Osteoblast (primary cell): ENCODE measurements around the gene NEGR1. TPM values are rescaled to one million over a fixed set of nuclear protein-coding genes. Genes with fewer than 3 reads are reported as not detected.

Experiments used
- DNase-seq: peaks from one replicate; pipeline ENCODE4 v3.0.0; 2011; ENCODE audit warnings: low spot score, mixed read lengths; ENCODE audit not compliant: insufficient read length; ENCODE audit errors: missing footprints
- H2AFZ ChIP-seq: 2 replicates; pipeline ENCODE4 v1.6.0; 2011; ENCODE audit warnings: mild to moderate bottlenecking, low read length
- H3K27ac ChIP-seq: 2 replicates; pipeline ENCODE4 v1.5.1; 2011; ENCODE audit warnings: mild to moderate bottlenecking, low read depth, low read length, moderate library complexity
- H3K27me3 ChIP-seq: 2 replicates; pipeline ENCODE4 v1.6.0; 2012; ENCODE audit warnings: mild to moderate bottlenecking, control low read depth, inconsistent platforms, low read length, moderate library complexity; ENCODE audit not compliant: insufficient read depth
- H3K36me3 ChIP-seq: 2 replicates; pipeline ENCODE4 v1.5.1; 2011; ENCODE audit warnings: mild to moderate bottlenecking, low read length, control low read depth, moderate library complexity; ENCODE audit not compliant: insufficient read depth
- H3K4me1 ChIP-seq: 2 replicates; pipeline ENCODE4 v1.5.1; 2011; ENCODE audit warnings: mild to moderate bottlenecking, low read length, control low read depth, moderate library complexity; ENCODE audit not compliant: insufficient read depth
- H3K4me2 ChIP-seq: 2 replicates; pipeline ENCODE4 v1.6.0; 2011; ENCODE audit warnings: mild to moderate bottlenecking, low read length; ENCODE audit not compliant: insufficient read depth
- H3K4me3 ChIP-seq: fragments of 200-600 bp; sonication (generic); 3 replicates; pipeline ENCODE4 v1.5.1; 2012; ENCODE audit warnings: mild to moderate bottlenecking, low read length, inconsistent platforms; ENCODE audit not compliant: insufficient read depth
- H3K79me2 ChIP-seq: 2 replicates; pipeline ENCODE4 v1.6.0; 2012; ENCODE audit warnings: mild to moderate bottlenecking, low read length, control low read depth, inconsistent platforms; ENCODE audit not compliant: insufficient read depth
- H3K9me3 ChIP-seq: 2 replicates; pipeline ENCODE4 v1.5.1; 2011; ENCODE audit warnings: low read depth, low read length, control low read depth
- H4K20me1 ChIP-seq: 2 replicates; pipeline ENCODE4 v1.6.0; 2012; ENCODE audit warnings: mild to moderate bottlenecking, low read length, control low read depth; ENCODE audit not compliant: insufficient read depth
- CTCF ChIP-seq: IDR thresholded peaks from 2 replicates; pipeline ENCODE4 v1.5.1; 2011; ENCODE audit warnings: mild to moderate bottlenecking, low read depth, low read length, moderate library complexity; ENCODE audit errors: extremely low read depth
- total RNA-seq: library from RNA; depleted of rRNA; stranded (reverse); fragments of >200 nt; gene quantifications from 2 replicates; pipeline ENCODE4 v1.2.3, GENCODE V29; 2012

The NEGR1 gene
- total RNA-seq, 1 donor = 18.1 TPM

- DNase-seq = no peak
- Histone ChIP-seq H3K27ac (no peak overlapping the region), H2AFZ (no peak overlapping the region), H3K79me2 (no peaks in the 10 kb centered on the region), H3K9me3 (no peaks in the 10 kb centered on the region), H3K27me3 (no peaks in the 10 kb centered on the region), H3K4me3 (no peak overlapping the region), H3K4me1 (no peaks in the 10 kb centered on the region), H3K4me2 (no peak overlapping the region), H4K20me1 (no peaks in the 10 kb centered on the region), H3K36me3 (no peaks in the 10 kb centered on the region)
- no peak for TF ChIP-seq CTCF
Measured at GRCh38 chr1:72140222-72140621, 142.1 kb downstream of the NEGR1 start.

- no peaks in the 10 kb centered on the region for H3K9me3 ChIP-seq
- H3K36me3 ChIP-seq = no peaks in the 10 kb centered on the region
- H3K4me2 ChIP-seq = no peak overlapping the region
- H3K4me1 ChIP-seq = no peaks in the 10 kb centered on the region
- no peaks in the 10 kb centered on the region for H4K20me1 ChIP-seq
- no peak overlapping the region for H2AFZ ChIP-seq
- no peak for DNase-seq
- H3K27ac ChIP-seq = no peak overlapping the region
- no peak for TF ChIP-seq CTCF
- H3K79me2 ChIP-seq = no peaks in the 10 kb centered on the region
- H3K4me3 ChIP-seq = no peak overlapping the region
- no peaks in the 10 kb centered on the region for H3K27me3 ChIP-seq
Measured at GRCh38 chr1:72137656-72138055, 144.7 kb downstream of the NEGR1 start.

GRCh38 chr1:72129869-72130268 lies 152.5 kb downstream of the NEGR1 start:
- Histone ChIP-seq H3K4me2 (no peak overlapping the region), H2AFZ (no peak overlapping the region), H3K27ac (no peak overlapping the region), H3K4me3 (no peak overlapping the region), H3K4me1 (no peaks in the 10 kb centered on the region), H3K9me3 (no peaks in the 10 kb centered on the region), H3K79me2 (no peaks in the 10 kb centered on the region), H3K27me3 (no peaks in the 10 kb centered on the region), H3K36me3 (no peaks in the 10 kb centered on the region), H4K20me1 (no peaks in the 10 kb centered on the region)
- no peak for TF ChIP-seq CTCF
- DNase-seq = no peak

GRCh38 chr1:72122099-72122880 lies 160.0 kb downstream of the NEGR1 start:
- no peak for DNase-seq
- Histone ChIP-seq H3K79me2 (no peaks in the 10 kb centered on the region), H3K4me2 (no peak overlapping the region), H4K20me1 (no peaks in the 10 kb centered on the region), H3K27ac (no peak overlapping the region), H3K4me3 (no peak overlapping the region), H3K4me1 (no peaks in the 10 kb centered on the region), H2AFZ (no peak overlapping the region), H3K36me3 (no peaks in the 10 kb centered on the region), H3K27me3 (no peaks in the 10 kb centered on the region), H3K9me3 (no peaks in the 10 kb centered on the region)
- no peak for TF ChIP-seq CTCF
